Measurements from ENCODE around the gene TTC28. TPM values are rescaled to one million over a fixed set of nuclear protein-coding genes. Genes with fewer than 3 reads are reported as not detected.

Gene TTC28
- total and polyA plus RNA-seq, 2 donors (not counting 3 experiments of a cell fraction or from before 2014, with no cell fraction given), result 16.5 to 51.1 TPM

GRCh38 chr22:27991586-27992293 lies 687.9 kb downstream of the TTC28 start:
- ChIA-PET CTCF (interaction anchor here (1.0 to 2.2 kb wide), 12 partner anchors 11 to 110 kb away, joined by 3 to 11 read pairs (median 6); no protein-coding TSS in a partner anchor), POLR2A (no interaction called here)
- no peaks in the 10 kb centered on the region for H3K79me2 ChIP-seq (ENCODE audit: control insufficient read depth, insufficient read depth, low read length)

More at GRCh38 chr22:27991586-27992293, 687.9 kb downstream of the TTC28 start:
- Histone ChIP-seq H3K9me3 (replicated peaks; ENCODE audit: control insufficient read depth, insufficient read depth, low read length) (no peaks in the 10 kb centered on the region), H3K4me1 (ENCODE audit: control insufficient read depth, extremely low read depth, insufficient read depth, low read length) (peaks cover 3% of the 10 kb centered on the region), H3K27me3 (ENCODE audit: control insufficient read depth in 2 of 2, insufficient read depth in 2 of 2, low read length in 2 of 2) (no peaks in the 10 kb centered on the region), H2AFZ (ENCODE audit: low read depth, low read length) (no peak overlapping the region), H3K9ac (replicated peaks; ENCODE audit: extremely low read depth, insufficient read depth, low read length) (no peak overlapping the region), H3K36me3 (ENCODE audit: control insufficient read depth in 2 of 2, extremely low read depth in 1 of 2, insufficient read depth in 2 of 2, low read length in 2 of 2) (peaks cover 0 to 15% of the 10 kb centered on the region in 2 experiments), H4K20me1 (replicated peaks; ENCODE audit: control insufficient read depth, extremely low read depth, insufficient read depth, low read length) (no peaks in the 10 kb centered on the region), H3K4me2 (ENCODE audit: insufficient read depth, low read length) (no peak overlapping the region), H3K27ac (ENCODE audit: insufficient read depth, low read depth, low read length) (no peak overlapping the region), H3K4me3 (replicated peaks in 1 of 3; ENCODE audit: insufficient read depth in 1 of 3, low read depth in 1 of 3, low read length in 3 of 3) (no peak overlapping the region), H3K9me1 (replicated peaks; ENCODE audit: control insufficient read depth, extremely low read depth, insufficient read depth, low read length) (no peaks in the 10 kb centered on the region)
- FAIRE-seq, result no peak
- intact Hi-C loops (cut with micrococcal nuclease) (loop anchor here (1.0 to 5.0 kb wide), 2 partner anchors 73 to 104 kb away; no protein-coding TSS in a partner anchor), dilution Hi-C loops (cut with MboI; ENCODE audit: extremely low pct_ligation_motif_present, low sequenced_read_pairs) (no loop called here)
- BruUV-seq (replicated peaks), result no TSS peak
- TF ChIP-seq EZH2 (IDR thresholded peaks at IDR 0.05; ENCODE audit: borderline replicate concordance, low read depth, low read length, severe bottlenecking) (no peak), GATA2 (IDR thresholded peaks at IDR 0.05; ENCODE audit: insufficient read depth, insufficient read length, low read depth, low read length) (no peak), POLR2AphosphoS5 (IDR thresholded peaks at IDR 0.05; ENCODE audit: insufficient read depth, low read depth, low read length) (no peak), MYC (IDR thresholded peaks at IDR 0.05; ENCODE audit: low read depth, low read length) (no peak), CTCF (IDR thresholded peaks at IDR 0.05; ENCODE audit: extremely low read depth in 1 of 2, insufficient read depth in 1 of 2, low read depth in 1 of 2, low read length in 2 of 2) (no peak), POLR2A (IDR thresholded peaks at IDR 0.05; ENCODE audit: low read depth, low read length) (no peak), JUN (IDR thresholded peaks at IDR 0.05; ENCODE audit: borderline replicate concordance, insufficient read depth, insufficient read length, low read depth) (no peak), FOS (IDR thresholded peaks at IDR 0.05; ENCODE audit: borderline replicate concordance, insufficient read depth, low read length) (no peak)
- TF ChIP-seq, protein P1, sequence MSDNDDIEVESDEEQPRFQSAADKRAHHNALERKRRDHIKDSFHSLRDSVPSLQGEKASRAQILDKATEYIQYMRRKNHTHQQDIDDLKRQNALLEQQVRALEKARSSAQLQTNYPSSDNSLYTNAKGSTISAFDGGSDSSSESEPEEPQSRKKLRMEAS (IDR thresholded peaks at IDR 0.05; ENCODE audit: insufficient read depth, insufficient read length), result no peak
- DNase-seq (ENCODE audit: low read depth, low spot score), result no peak

Data from endothelial cell of umbilical vein (primary cell).